Vagina (tissue), 2 donors: ENCODE measurements around the gene ENGASE. TPM values are rescaled to one million over a fixed set of nuclear protein-coding genes. Genes with fewer than 3 reads are reported as not detected.

Source experiments
- DNase-seq, 2 donors: peaks; one replicate each; pipeline ENCODE4 v3.0.0-alpha.2; 2017; ENCODE audit errors: extremely low spot score in 2 of 2
- H3K27ac ChIP-seq: fragments of 200-600 bp; sonication (generic); one replicate; pipeline ENCODE4 v1.5.1; 2019
- H3K27me3 ChIP-seq: fragments of 200-600 bp; sonication (generic); one replicate; pipeline ENCODE4 v1.5.1; 2019
- H3K36me3 ChIP-seq, 2 donors: fragments of 200-600 bp; sonication (generic); one replicate each; pipeline ENCODE4 v1.5.1; 2017 to 2019
- H3K4me1 ChIP-seq: fragments of 200-600 bp; sonication (generic); one replicate; pipeline ENCODE4 v1.5.1; 2019
- H3K4me3 ChIP-seq, 2 donors: fragments of 200-600 bp; sonication (generic); 1 replicate in 1 of 2; 2 replicates in 1 of 2; pipeline ENCODE4 v1.5.1; 2016 to 2019
- H3K9me3 ChIP-seq: fragments of 200-600 bp; sonication (generic); one replicate; pipeline ENCODE4 v1.5.1; 2019
- CTCF ChIP-seq, 3 experiments: fragments of 450-650 bp in 2 of 3; fragments of 200-600 bp in 1 of 3; sonication (generic) in 1 of 3; IDR thresholded peaks; one replicate each; pipeline ENCODE4 v1.5.1; 2017 to 2019; ENCODE audit warnings: antibody characterized with exemption in 3 of 3, mild to moderate bottlenecking in 2 of 3, moderate library complexity in 2 of 3
- POLR2A ChIP-seq, 2 donors: fragments of 450-650 bp; IDR thresholded peaks; one replicate each; pipeline ENCODE4 v1.6.1; 2017; ENCODE audit warnings: antibody characterized with exemption in 2 of 2, mild to moderate bottlenecking in 2 of 2, moderate library complexity in 2 of 2
- POLR2AphosphoS5 ChIP-seq, 2 donors: sonication (generic); formaldehyde crosslinking; IDR thresholded peaks; one replicate each; pipeline ENCODE4 v1.9.0; 2017; ENCODE audit warnings: antibody characterized with exemption in 2 of 2, mild to moderate bottlenecking in 2 of 2, low read depth in 1 of 2; ENCODE audit not compliant: insufficient read depth in 1 of 2
- intact Hi-C: fragments of 100-400 bp; cut with DNase I; formaldehyde crosslinking; loops from one replicate; pipeline ENCODE4 v1.15.1; 2023
- total RNA-seq: library from RNA; depleted of rRNA; stranded (reverse); fragments of >200 nt; gene quantifications from one replicate; pipeline ENCODE4 v1.2.3, GENCODE V29; 2016

ENGASE gene
- total RNA-seq, 1 donor from 2014 or later, result 13.8 TPM

GRCh38 chr17:79050551-79050950, 24.1 kb upstream of the ENGASE start:
- no peaks in the 10 kb centered on the region for H3K36me3 ChIP-seq
- peaks cover 19% of the 10 kb centered on the region for H3K4me1 ChIP-seq
- TF ChIP-seq POLR2A (IDR thresholded peaks at IDR 0.05), result no peak
- no peak for TF ChIP-seq CTCF (IDR thresholded peaks at IDR 0.05)
- TF ChIP-seq POLR2AphosphoS5 (IDR thresholded peaks at IDR 0.05; ENCODE audit: insufficient read depth in 1 of 2, low read depth in 1 of 2), result no peak
- H3K27me3 ChIP-seq, result no peaks in the 10 kb centered on the region
- H3K27ac ChIP-seq, result no peak overlapping the region
- H3K9me3 ChIP-seq, result no peaks in the 10 kb centered on the region
- no peak for DNase-seq
- intact Hi-C loops, result no loop called here
- H3K4me3 ChIP-seq, result no peak overlapping the region

GRCh38 chr17:79051306-79051705, 23.3 kb upstream of the ENGASE start:
- intact Hi-C loops, result no loop called here
- Histone ChIP-seq H3K36me3 (no peaks in the 10 kb centered on the region), H3K9me3 (no peaks in the 10 kb centered on the region), H3K27ac (no peak overlapping the region), H3K4me1 (peaks cover 13% of the 10 kb centered on the region), H3K27me3 (no peaks in the 10 kb centered on the region), H3K4me3 (no peak overlapping the region)
- DNase-seq, result no peak
- no peak for TF ChIP-seq POLR2A (IDR thresholded peaks at IDR 0.05)

- no peak for DNase-seq
- peaks cover 7% of the 10 kb centered on the region for H3K4me1 ChIP-seq
- H3K27me3 ChIP-seq, result no peaks in the 10 kb centered on the region
- H3K27ac ChIP-seq, result no peak overlapping the region
- no peak for TF ChIP-seq CTCF (IDR thresholded peaks at IDR 0.05)
- TF ChIP-seq POLR2A (IDR thresholded peaks at IDR 0.05), result no peak
- TF ChIP-seq POLR2AphosphoS5 (IDR thresholded peaks at IDR 0.05; ENCODE audit: insufficient read depth in 1 of 2, low read depth in 1 of 2), result no peak
- intact Hi-C loops, result no loop called here
- H3K36me3 ChIP-seq, result no peaks in the 10 kb centered on the region
- H3K4me3 ChIP-seq, result no peak overlapping the region
- no peaks in the 10 kb centered on the region for H3K9me3 ChIP-seq
Observed at GRCh38 chr17:79052131-79052530, 22.5 kb upstream of the ENGASE start.

- no peak overlapping the region for H3K4me3 ChIP-seq
- H3K36me3 ChIP-seq, result no peaks in the 10 kb centered on the region
- TF ChIP-seq POLR2A (IDR thresholded peaks at IDR 0.05) (no peak), POLR2AphosphoS5 (IDR thresholded peaks at IDR 0.05; ENCODE audit: insufficient read depth in 1 of 2, low read depth in 1 of 2) (no peak), CTCF (IDR thresholded peaks at IDR 0.05) (no peak)
- no peaks in the 10 kb centered on the region for H3K4me1 ChIP-seq
- DNase-seq, result no peak
- intact Hi-C loops, result no loop called here
- H3K27me3 ChIP-seq, result no peaks in the 10 kb centered on the region
- no peak overlapping the region for H3K27ac ChIP-seq
- H3K9me3 ChIP-seq, result no peaks in the 10 kb centered on the region
Observed at GRCh38 chr17:79053251-79053925, 21.2 kb upstream of the ENGASE start.

GRCh38 chr17:79054200-79054960, 20.2 kb upstream of the ENGASE start:
- no peak overlapping the region for H3K27ac ChIP-seq
- intact Hi-C loops, result no loop called here

More at GRCh38 chr17:79054200-79054960, 20.2 kb upstream of the ENGASE start:
- TF ChIP-seq POLR2A (IDR thresholded peaks at IDR 0.05) (no peak), POLR2AphosphoS5 (IDR thresholded peaks at IDR 0.05; ENCODE audit: insufficient read depth in 1 of 2, low read depth in 1 of 2) (no peak), CTCF (IDR thresholded peaks at IDR 0.05) (no peak)
- Histone ChIP-seq H3K4me1 (no peaks in the 10 kb centered on the region), H3K36me3 (no peaks in the 10 kb centered on the region), H3K9me3 (no peaks in the 10 kb centered on the region), H3K27me3 (no peaks in the 10 kb centered on the region), H3K4me3 (no peak overlapping the region)
- no peak for DNase-seq
